PC-9 (cell line): Measurements from ENCODE around the gene SUGCT.

ENCODE experiments used
- EZH2 ChIP-seq: fragments of 200-600 bp; sonication (generic); IDR thresholded peaks from 2 replicates; pipeline ENCODE4 v1.8.0; 2017; ENCODE audit warnings: antibody characterized with exemption, low read depth
- TF ChIP-seq, protein P1 (sequence below): fragments of 200-600 bp; sonication (generic); conservative IDR thresholded peaks from 2 replicates; pipeline ENCODE4 v1.6.1; 2017; ENCODE audit warnings: mixed run types, antibody characterized with exemption, mild to moderate bottlenecking, moderate library complexity

DNA sequence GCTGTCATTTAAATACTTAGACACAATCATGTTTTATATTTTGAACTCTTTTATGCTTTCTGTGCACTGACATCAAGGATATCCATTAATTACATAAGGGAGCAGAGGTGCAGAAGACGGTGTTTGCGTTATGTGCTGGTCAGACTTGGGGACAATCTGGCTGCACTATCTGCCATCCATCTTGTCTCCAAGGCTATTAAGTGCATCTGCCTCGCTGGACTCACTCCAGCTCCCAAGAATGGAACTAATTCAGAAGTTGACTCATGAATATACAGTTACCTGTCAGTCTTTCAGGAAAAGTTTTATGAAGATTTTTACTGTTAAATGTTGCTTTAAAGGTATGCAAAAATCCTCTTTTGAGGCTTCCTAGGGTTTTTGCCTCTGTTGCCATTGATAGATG is 391.0 kb downstream of the SUGCT start:
- no peak for TF ChIP-seq EZH2
- TF ChIP-seq, protein P1, sequence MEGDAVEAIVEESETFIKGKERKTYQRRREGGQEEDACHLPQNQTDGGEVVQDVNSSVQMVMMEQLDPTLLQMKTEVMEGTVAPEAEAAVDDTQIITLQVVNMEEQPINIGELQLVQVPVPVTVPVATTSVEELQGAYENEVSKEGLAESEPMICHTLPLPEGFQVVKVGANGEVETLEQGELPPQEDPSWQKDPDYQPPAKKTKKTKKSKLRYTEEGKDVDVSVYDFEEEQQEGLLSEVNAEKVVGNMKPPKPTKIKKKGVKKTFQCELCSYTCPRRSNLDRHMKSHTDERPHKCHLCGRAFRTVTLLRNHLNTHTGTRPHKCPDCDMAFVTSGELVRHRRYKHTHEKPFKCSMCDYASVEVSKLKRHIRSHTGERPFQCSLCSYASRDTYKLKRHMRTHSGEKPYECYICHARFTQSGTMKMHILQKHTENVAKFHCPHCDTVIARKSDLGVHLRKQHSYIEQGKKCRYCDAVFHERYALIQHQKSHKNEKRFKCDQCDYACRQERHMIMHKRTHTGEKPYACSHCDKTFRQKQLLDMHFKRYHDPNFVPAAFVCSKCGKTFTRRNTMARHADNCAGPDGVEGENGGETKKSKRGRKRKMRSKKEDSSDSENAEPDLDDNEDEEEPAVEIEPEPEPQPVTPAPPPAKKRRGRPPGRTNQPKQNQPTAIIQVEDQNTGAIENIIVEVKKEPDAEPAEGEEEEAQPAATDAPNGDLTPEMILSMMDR = no peak
